K562 (cell line): ENCODE data around the gene MC3R. TPM values are rescaled to one million over a fixed set of nuclear protein-coding genes. Genes with fewer than 3 reads are reported as not detected.
A peak's percentile ranks its signal among the peaks of the same experiment; 100 is the strongest.

Experiments
- ATAC-seq: fragments of 200-7000 bp; cut with Tn5 transposase; 3 replicates; pipeline ENCODE4 v1.9.1; 2020; ENCODE audit warnings: moderate library complexity
- BruUV-seq: library from RNA; stranded (reverse); fragments of 400-500 nt; replicated peaks from 2 replicates; lab custom pipeline; 2021; lab: Mats Ljungman, UMichigan
- CTCF ChIA-PET: fragments of 300-600 bp; formaldehyde crosslinking; extraction: SDS; loops from one replicate; lab custom pipeline; 2021; ENCODE audit warnings: low intra/inter-chr PET ratio; lab: Yijun Ruan, JAX
- POLR2A ChIA-PET: fragments of 300-600, 350-650 bp; sonication (Branson Sonifier 250); formaldehyde crosslinking; extraction: SDS; loops from one replicate; lab custom pipeline; 2021; ENCODE audit warnings: antibody characterized with exemption, inconsistent platforms; lab: Yijun Ruan, JAX
- DNase-seq, 4 experiments: peaks; one replicate each; pipeline versions ENCODE4 v3.0.0 to v3.0.0-alpha.2; 2011 to 2018; ENCODE audit warnings: low spot score in 3 of 4, mixed read lengths in 3 of 4; ENCODE audit errors: extremely low read depth in 1 of 4
- FAIRE-seq: peaks from 2 replicates; lab custom pipeline; 2011; peaks lifted over from hg19 to GRCh38; lab: Jason Lieb, UNC
- H2AFZ ChIP-seq: 2 replicates; pipeline ENCODE4 v1.6.0; 2011; ENCODE audit warnings: low read depth, low read length, control low read depth, inconsistent platforms
- H3K27ac ChIP-seq: fragments of 200-600 bp; 3 replicates; pipeline ENCODE4 v1.8.0; 2011; ENCODE audit warnings: low read depth, mild to moderate bottlenecking, control low read depth, inconsistent platforms, low read length, moderate library complexity, mixed read lengths; ENCODE audit errors: extremely low read depth
- H3K27me3 ChIP-seq, 2 experiments: fragments of 300-600 bp in 1 of 2; 2 replicates in 1 of 2; 3 replicates in 1 of 2; pipeline versions ENCODE4 v1.6.0 to v1.8.0; 2011; ENCODE audit warnings: inconsistent platforms in 2 of 2, low read length in 2 of 2, mild to moderate bottlenecking in 1 of 2, mixed read lengths in 1 of 2, moderate library complexity in 1 of 2; ENCODE audit not compliant: control insufficient read depth in 2 of 2, insufficient read depth in 2 of 2
- H3K36me3 ChIP-seq: fragments of 300-600 bp; 3 replicates; pipeline ENCODE4 v1.8.0; 2011; ENCODE audit warnings: mild to moderate bottlenecking, low read length, inconsistent platforms; ENCODE audit not compliant: control insufficient read depth, insufficient read depth
- H3K4me1 ChIP-seq, 2 experiments: fragments of 200-600 bp in 1 of 2; replicated peaks in 1 of 2; 2 replicates in 1 of 2; 3 replicates in 1 of 2; pipeline versions ENCODE4 v1.5.1 to v1.8.0; 2011; ENCODE audit warnings: inconsistent platforms in 2 of 2, low read length in 2 of 2, mild to moderate bottlenecking in 1 of 2, mixed read lengths in 1 of 2, moderate library complexity in 1 of 2; ENCODE audit not compliant: control insufficient read depth in 2 of 2, insufficient read depth in 2 of 2
- H3K4me2 ChIP-seq: 2 replicates; pipeline ENCODE4 v1.6.1; 2011; ENCODE audit warnings: low read length, control low read depth, inconsistent platforms, mixed read lengths; ENCODE audit not compliant: insufficient read depth
- H3K4me3 ChIP-seq: fragments of 200-600 bp; sonication (generic), shearing (Covaris generic); 2 replicates; pipeline ENCODE4 v1.5.1; 2016; ENCODE audit warnings: control low read depth, inconsistent platforms
- H3K79me2 ChIP-seq: fragments of 200-600 bp; 3 replicates; pipeline ENCODE4 v1.8.0; 2011; ENCODE audit warnings: low read length, inconsistent platforms; ENCODE audit not compliant: control insufficient read depth, insufficient read depth
- H3K9ac ChIP-seq, 2 experiments: 2 replicates each; pipeline versions ENCODE4 v1.6.0 to v1.6.1; 2011; ENCODE audit warnings: low read depth in 2 of 2, low read length in 2 of 2, control low read depth in 1 of 2, inconsistent platforms in 1 of 2, mild to moderate bottlenecking in 1 of 2, mixed read lengths in 1 of 2; ENCODE audit not compliant: insufficient read depth in 1 of 2
- H3K9me1 ChIP-seq: one replicate; pipeline ENCODE4 v1.6.0; 2011; ENCODE audit warnings: inconsistent platforms, mild to moderate bottlenecking, low read length, moderate library complexity; ENCODE audit not compliant: control insufficient read depth, insufficient read depth
- H3K9me3 ChIP-seq: replicated peaks from 2 replicates; pipeline ENCODE4 v1.5.1; 2011; ENCODE audit warnings: low read depth, low read length, inconsistent platforms; ENCODE audit not compliant: control insufficient read depth, insufficient read depth
- H4K20me1 ChIP-seq: replicated peaks from 2 replicates; pipeline ENCODE4 v1.6.1; 2011; ENCODE audit warnings: low read length, inconsistent platforms, mixed read lengths; ENCODE audit not compliant: control insufficient read depth, insufficient read depth
- ADNP ChIP-seq: fragments of 200-800 bp; sonication (Bioruptor generic); IDR thresholded peaks from 2 replicates; pipeline ENCODE4 v1.6.1; 2016; ENCODE audit warnings: missing genetic modification characterization, missing compliant biosample characterization
- CREM ChIP-seq: IDR thresholded peaks from 2 replicates; pipeline ENCODE4 v1.6.1; 2014; ENCODE audit warnings: antibody characterized with exemption, low read depth
- HOXB6 ChIP-seq: fragments of 250-450 bp; sonication (Bioruptor Pico); IDR thresholded peaks from 2 replicates; pipeline ENCODE4 v1.5.1; 2022; ENCODE audit warnings: mild to moderate bottlenecking, borderline replicate concordance
- ILF3 ChIP-seq: fragments of 450-650 bp; IDR thresholded peaks from 2 replicates; pipeline ENCODE4 v1.6.1; 2018; ENCODE audit warnings: antibody characterized with exemption, mild to moderate bottlenecking, moderate library complexity, borderline replicate concordance
- MTA1 ChIP-seq: fragments of 450-650 bp; IDR thresholded peaks from 2 replicates; pipeline ENCODE4 v1.6.1; 2017; ENCODE audit warnings: borderline replicate concordance
- MYC ChIP-seq, 2 experiments: fragments of 250-450 bp in 1 of 2; sonication (Bioruptor Pico) in 1 of 2; IDR thresholded peaks; 2 replicates each; pipeline versions ENCODE4 v1.5.1 to v1.6.1; 2012 to 2021; ENCODE audit warnings: low read depth in 2 of 2, borderline replicate concordance in 1 of 2, improper control_type of control experiment in 1 of 2, low read length in 1 of 2, mild to moderate bottlenecking in 1 of 2, moderate library complexity in 1 of 2
- PHF21A ChIP-seq: fragments of 450-650 bp; IDR thresholded peaks from 2 replicates; pipeline ENCODE4 v1.6.1; 2017; ENCODE audit warnings: low read depth, borderline replicate concordance
- POU5F1 ChIP-seq: fragments of 150-350 bp; IDR thresholded peaks from 2 replicates; pipeline ENCODE4 v1.6.1; 2014; ENCODE audit warnings: borderline replicate concordance, low read length, low read depth, mild to moderate bottlenecking; ENCODE audit not compliant: partially characterized antibody
- SMAD4 ChIP-seq: fragments of 250-450 bp; sonication (Bioruptor Pico); conservative IDR thresholded peaks from 2 replicates; pipeline ENCODE4 v1.8.0; 2021; ENCODE audit warnings: inconsistent platforms, mild to moderate bottlenecking, moderate library complexity
- TOE1 ChIP-seq, 2 experiments: fragments of 450-650 bp in 1 of 2; sonication (generic) in 1 of 2; formaldehyde crosslinking in 1 of 2; IDR thresholded peaks; 2 replicates each; pipeline versions ENCODE4 v1.7.1 to v1.8.0; 2016 to 2022; ENCODE audit warnings: borderline replicate concordance in 2 of 2, mild to moderate bottlenecking in 2 of 2, antibody characterized with exemption in 1 of 2, inconsistent platforms in 1 of 2, low read depth in 1 of 2, missing genetic modification reagents in 1 of 2, moderate library complexity in 1 of 2
- ZKSCAN1 ChIP-seq: fragments of 150-350 bp; IDR thresholded peaks from 2 replicates; pipeline ENCODE4 v1.6.1; 2016; ENCODE audit warnings: low read depth, low read length
- ZNF324 ChIP-seq: fragments of 250-450 bp; sonication (Bioruptor Pico); IDR thresholded peaks from 2 replicates; pipeline ENCODE4 v1.4.0; 2020; ENCODE audit warnings: mild to moderate bottlenecking
- ZNF561 ChIP-seq: fragments of 450-650 bp; formaldehyde crosslinking; conservative IDR thresholded peaks from 2 replicates; pipeline ENCODE4 v1.4.0; 2020; ENCODE audit warnings: mild to moderate bottlenecking, moderate library complexity
- ZNF584 ChIP-seq: fragments of 200-800 bp; sonication (Bioruptor generic); IDR thresholded peaks from 2 replicates; pipeline ENCODE4 v1.6.1; 2016; ENCODE audit warnings: low read depth, mild to moderate bottlenecking, missing genetic modification characterization, missing compliant biosample characterization
- ZNF699 ChIP-seq: fragments of 250-450 bp; sonication (Bioruptor Pico); IDR thresholded peaks from 2 replicates; pipeline ENCODE4 v1.8.0; 2021; ENCODE audit warnings: mild to moderate bottlenecking, moderate library complexity; ENCODE audit not compliant: insufficient replicate concordance
- WGBS: fragments of 100-300 bp; shearing (Covaris generic); methylation state at CpG from one replicate; pipeline ENCODE4 v1.1.6; 2016; ENCODE audit warnings: low coverage, mixed read lengths; ENCODE audit not compliant: insufficient coverage; ENCODE audit errors: missing lambda C conversion rate; 5-methylcytosine and 5-hydroxymethylcytosine counted together
- in situ Hi-C: fragments of 300-500 bp; cut with MboI; formaldehyde crosslinking; loops from 4 replicates; pipeline ENCODE4 v1.15.0; 2018; ENCODE audit warnings: inconsistent platforms, mixed read lengths
- intact Hi-C: fragments of 100-400 bp; cut with micrococcal nuclease; formaldehyde crosslinking; loops from 2 replicates; pipeline ENCODE4 v1.14.2; 2022
- polyA plus RNA-seq, 8 experiments: library from polyadenylated mRNA; depleted of rRNA in 4 of 8; stranded (reverse) in 5 of 8; unstranded in 3 of 8; fragments of >200 nt; fragmentation: Nextera tagmentation in 2 of 8; fragmentation: Illumina TruSeq in 1 of 8; extraction: Ambion mirVana in 2 of 8; extraction: Trizol in 1 of 8; gene quantifications; 2 replicates each; pipeline versions ENCODE4 v1.2.1 to v1.2.3, GENCODE V29; 2011 to 2014; ENCODE audit warnings: inconsistent platforms in 1 of 8, missing spikeins in 1 of 8
- total RNA-seq, 7 experiments: library from RNA; depleted of rRNA in 6 of 7; stranded (reverse); fragments of >200 nt in 6 of 7; fragmentation: Illumina TruSeq in 2 of 7; extraction: Trizol in 2 of 7; gene quantifications; 2 replicates each; pipeline versions ENCODE4 v1.2.1 to v1.2.3, GENCODE V29; 2011 to 2021; ENCODE audit warnings: low replicate concordance in 1 of 7
- TF ChIP-seq, protein P1 (sequence below), 2 experiments: IDR thresholded peaks; 2 replicates each; pipeline ENCODE4 v1.6.1; 2012; ENCODE audit warnings: improper control_type of control experiment in 2 of 2, low read depth in 2 of 2, low read length in 2 of 2, borderline replicate concordance in 1 of 2
- TF ChIP-seq, protein P2 (sequence below): IDR thresholded peaks from 3 replicates; pipeline ENCODE4 v1.6.1; 2011; ENCODE audit warnings: borderline replicate concordance, mild to moderate bottlenecking; ENCODE audit not compliant: insufficient read length, insufficient read depth
- TF ChIP-seq, protein P3 (sequence below): sonication (generic); formaldehyde crosslinking; IDR thresholded peaks from 2 replicates; pipeline ENCODE4 v1.5.0; 2020; ENCODE audit warnings: missing genetic modification reagents

Gene MC3R
- total and polyA plus RNA-seq, 9 of the 15 experiments (the other 6 are each of a cell fraction or from before 2014, with no cell fraction given): not detected

DNA sequence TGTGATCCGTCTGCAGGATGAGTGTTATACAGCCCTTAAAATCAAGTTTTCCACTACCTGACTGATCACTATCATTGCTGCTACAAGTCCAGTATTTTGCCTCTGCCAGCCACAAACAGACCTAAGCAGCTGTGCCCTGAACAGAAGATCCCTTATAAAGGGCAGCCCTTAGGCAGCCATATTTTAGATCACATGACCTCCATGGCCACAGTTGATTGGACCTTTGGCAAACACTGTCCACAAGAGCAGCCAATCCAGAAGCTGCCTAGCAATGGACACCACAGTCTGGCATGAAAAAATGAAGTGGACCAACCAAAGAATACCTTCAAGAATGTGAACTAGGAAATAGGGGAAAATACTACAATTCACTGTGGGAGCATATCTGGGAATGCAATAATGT, 50.8 kb downstream of the MC3R start:
- H3K9ac ChIP-seq: no peak overlapping the region
- no peak for TF ChIP-seq SMAD4 (CRISPR knock-in tag)
- TF ChIP-seq ZNF324 (CRISPR knock-in tag): no peak
- TF ChIP-seq, protein P1, sequence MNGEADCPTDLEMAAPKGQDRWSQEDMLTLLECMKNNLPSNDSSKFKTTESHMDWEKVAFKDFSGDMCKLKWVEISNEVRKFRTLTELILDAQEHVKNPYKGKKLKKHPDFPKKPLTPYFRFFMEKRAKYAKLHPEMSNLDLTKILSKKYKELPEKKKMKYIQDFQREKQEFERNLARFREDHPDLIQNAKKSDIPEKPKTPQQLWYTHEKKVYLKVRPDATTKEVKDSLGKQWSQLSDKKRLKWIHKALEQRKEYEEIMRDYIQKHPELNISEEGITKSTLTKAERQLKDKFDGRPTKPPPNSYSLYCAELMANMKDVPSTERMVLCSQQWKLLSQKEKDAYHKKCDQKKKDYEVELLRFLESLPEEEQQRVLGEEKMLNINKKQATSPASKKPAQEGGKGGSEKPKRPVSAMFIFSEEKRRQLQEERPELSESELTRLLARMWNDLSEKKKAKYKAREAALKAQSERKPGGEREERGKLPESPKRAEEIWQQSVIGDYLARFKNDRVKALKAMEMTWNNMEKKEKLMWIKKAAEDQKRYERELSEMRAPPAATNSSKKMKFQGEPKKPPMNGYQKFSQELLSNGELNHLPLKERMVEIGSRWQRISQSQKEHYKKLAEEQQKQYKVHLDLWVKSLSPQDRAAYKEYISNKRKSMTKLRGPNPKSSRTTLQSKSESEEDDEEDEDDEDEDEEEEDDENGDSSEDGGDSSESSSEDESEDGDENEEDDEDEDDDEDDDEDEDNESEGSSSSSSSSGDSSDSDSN (IDR thresholded peaks at IDR 0.05; ENCODE audit: borderline replicate concordance in 1 of 2, low read depth in 2 of 2, low read length in 2 of 2): no peak
- TF ChIP-seq, protein P2, sequence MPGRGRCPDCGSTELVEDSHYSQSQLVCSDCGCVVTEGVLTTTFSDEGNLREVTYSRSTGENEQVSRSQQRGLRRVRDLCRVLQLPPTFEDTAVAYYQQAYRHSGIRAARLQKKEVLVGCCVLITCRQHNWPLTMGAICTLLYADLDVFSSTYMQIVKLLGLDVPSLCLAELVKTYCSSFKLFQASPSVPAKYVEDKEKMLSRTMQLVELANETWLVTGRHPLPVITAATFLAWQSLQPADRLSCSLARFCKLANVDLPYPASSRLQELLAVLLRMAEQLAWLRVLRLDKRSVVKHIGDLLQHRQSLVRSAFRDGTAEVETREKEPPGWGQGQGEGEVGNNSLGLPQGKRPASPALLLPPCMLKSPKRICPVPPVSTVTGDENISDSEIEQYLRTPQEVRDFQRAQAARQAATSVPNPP: no peak
- TF ChIP-seq HOXB6 (CRISPR knock-in tag): no peak
- no peak for TF ChIP-seq ZNF561
- no peak for TF ChIP-seq POU5F1
- no peak for TF ChIP-seq PHF21A
- TF ChIP-seq MYC (IDR thresholded peaks at IDR 0.05; ENCODE audit: low read depth, low read length): no peak
- TF ChIP-seq MYC (CRISPR knock-in tag; IDR thresholded peaks at IDR 0.05; ENCODE audit: borderline replicate concordance, low read depth): no peak
- no peak for TF ChIP-seq ZNF699
- TF ChIP-seq ADNP (tag): no peak
- TF ChIP-seq CREM: no peak
- TF ChIP-seq TOE1 (IDR thresholded peaks at IDR 0.05; ENCODE audit: borderline replicate concordance): 0 out of 2 replicates have a peak, but pooled peaks have one; percentile 27
- TF ChIP-seq TOE1 (CRISPR knock-in tag; IDR thresholded peaks at IDR 0.05; ENCODE audit: borderline replicate concordance, low read depth): no peak
- no peak for TF ChIP-seq ZNF584
- TF ChIP-seq, protein P3, sequence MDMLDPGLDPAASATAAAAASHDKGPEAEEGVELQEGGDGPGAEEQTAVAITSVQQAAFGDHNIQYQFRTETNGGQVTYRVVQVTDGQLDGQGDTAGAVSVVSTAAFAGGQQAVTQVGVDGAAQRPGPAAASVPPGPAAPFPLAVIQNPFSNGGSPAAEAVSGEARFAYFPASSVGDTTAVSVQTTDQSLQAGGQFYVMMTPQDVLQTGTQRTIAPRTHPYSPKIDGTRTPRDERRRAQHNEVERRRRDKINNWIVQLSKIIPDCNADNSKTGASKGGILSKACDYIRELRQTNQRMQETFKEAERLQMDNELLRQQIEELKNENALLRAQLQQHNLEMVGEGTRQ: peak; percentile 49
- TF ChIP-seq MTA1: no peak
- TF ChIP-seq ILF3: no peak
- no peak for TF ChIP-seq ZKSCAN1

More for the DNA sequence above, 50.8 kb downstream of the MC3R start:
- 0% methylated on average over 1 of the region's 1 CpG for WGBS
- DNase-seq (peak; percentile 7 to 39 (median 26)), ATAC-seq (peak; percentile 65), FAIRE-seq (no peak)
- CTCF ChIA-PET: no interaction called here
- POLR2A ChIA-PET: no interaction called here
- no peak overlapping the region for H3K4me2 ChIP-seq
- H3K9me1 ChIP-seq: no peaks in the 10 kb centered on the region
- no peaks in the 10 kb centered on the region for H3K9me3 ChIP-seq
- H3K79me2 ChIP-seq: no peaks in the 10 kb centered on the region
- H3K27me3 ChIP-seq: no peaks in the 10 kb centered on the region
- no peaks in the 10 kb centered on the region for H4K20me1 ChIP-seq
- intact Hi-C loops (no loop called here), in situ Hi-C loops (no loop called here)
- 0 out of 2 replicates have a peak overlapping the region, but pooled peaks have one; percentile 38 for H2AFZ ChIP-seq
- H3K4me3 ChIP-seq: no peak overlapping the region
- no TSS peak for BruUV-seq
- H3K36me3 ChIP-seq: no peaks in the 10 kb centered on the region
- H3K27ac ChIP-seq: no peak overlapping the region
- H3K4me1 ChIP-seq: no peaks in the 10 kb centered on the region
